GM12891 (cell line): ENCODE measurements around the gene UIMC1.

Experiments used
- PAX5 ChIP-seq: IDR thresholded peaks from 2 replicates; pipeline ENCODE4 v1.6.1; 2011; ENCODE audit warnings: low read length, moderate library complexity, mild to moderate bottlenecking; ENCODE audit not compliant: insufficient read depth, severe bottlenecking
- POLR2A ChIP-seq: IDR thresholded peaks from 2 replicates; pipeline ENCODE4 v1.6.1; 2011; ENCODE audit warnings: low read depth, low read length, control low read depth
- POLR2AphosphoS5 ChIP-seq: IDR thresholded peaks from 2 replicates; pipeline ENCODE4 v1.6.1; 2011; ENCODE audit warnings: low read depth, low read length, control low read depth
- POU2F2 ChIP-seq: IDR thresholded peaks from 2 replicates; pipeline ENCODE4 v1.6.1; 2011; ENCODE audit warnings: low read depth, mild to moderate bottlenecking, control low read depth, low read length, moderate library complexity
- SPI1 ChIP-seq: IDR thresholded peaks from 2 replicates; pipeline ENCODE4 v1.6.1; 2011; ENCODE audit warnings: low read depth, low read length, control low read depth
- TAF1 ChIP-seq: IDR thresholded peaks from 2 replicates; pipeline ENCODE4 v1.6.1; 2011; ENCODE audit warnings: low read depth, low read length, control low read depth

- TF ChIP-seq POLR2A (no peak), POLR2AphosphoS5 (no peak), TAF1 (no peak), PAX5 (no peak), SPI1 (no peak), POU2F2 (no peak)
Measured at GRCh38 chr5:176856746-176857145, 149.8 kb downstream of the UIMC1 start.
